Osteocyte (in vitro differentiated cells): ENCODE measurements around the gene ACTR1A. TPM values are rescaled to one million over a fixed set of nuclear protein-coding genes. Genes with fewer than 3 reads are reported as not detected.

ENCODE experiments used
- DNase-seq: peaks from one replicate; pipeline ENCODE4 v3.0.0; 2021; ENCODE audit warnings: mixed read lengths; ENCODE audit not compliant: unreplicated experiment; ENCODE audit errors: extremely low spot score
- H3K27ac Mint-ChIP-seq: one replicate; pipeline ENCODE4 v1.8.0; 2021; ENCODE audit warnings: mild to moderate bottlenecking, mixed read lengths; ENCODE audit not compliant: unreplicated experiment
- H3K27me3 Mint-ChIP-seq: one replicate; pipeline ENCODE4 v1.8.0; 2021; ENCODE audit warnings: mixed read lengths; ENCODE audit not compliant: unreplicated experiment
- H3K36me3 Mint-ChIP-seq: one replicate; pipeline ENCODE4 v1.8.0; 2021; ENCODE audit warnings: mixed read lengths; ENCODE audit not compliant: unreplicated experiment
- H3K4me1 Mint-ChIP-seq: one replicate; pipeline ENCODE4 v1.8.0; 2021; ENCODE audit warnings: mixed read lengths; ENCODE audit not compliant: unreplicated experiment
- H3K4me3 Mint-ChIP-seq: one replicate; pipeline ENCODE4 v1.8.0; 2021; ENCODE audit warnings: mild to moderate bottlenecking, moderate library complexity, mixed read lengths; ENCODE audit not compliant: unreplicated experiment
- H3K9me3 Mint-ChIP-seq: one replicate; pipeline ENCODE4 v1.8.0; 2021; ENCODE audit warnings: mixed read lengths; ENCODE audit not compliant: unreplicated experiment
- CTCF ChIP-seq: fragments of 200-600 bp; sonication (generic); IDR thresholded peaks from 2 replicates; pipeline ENCODE4 v1.5.0; 2021; ENCODE audit warnings: antibody characterized with exemption, mild to moderate bottlenecking, moderate library complexity
- total RNA-seq: library from RNA; stranded (reverse); gene quantifications from 2 replicates; pipeline ENCODE4 v1.2.1, GENCODE V29; 2021

The ACTR1A gene
- total RNA-seq, 1 donor from 2014 or later: 123 TPM

GRCh38 chr10:102475451-102476040 is 27.0 kb downstream of the ACTR1A start:
- peaks cover 4% of the 10 kb centered on the region for H3K36me3 Mint-ChIP-seq
- TF ChIP-seq CTCF: no peak
- H3K27ac Mint-ChIP-seq: no peak overlapping the region
- no peak overlapping the region for H3K4me3 Mint-ChIP-seq
- no peak for DNase-seq
- H3K9me3 Mint-ChIP-seq: no peaks in the 10 kb centered on the region
- H3K4me1 Mint-ChIP-seq: no peaks in the 10 kb centered on the region
- H3K27me3 Mint-ChIP-seq: no peaks in the 10 kb centered on the region

GRCh38 chr10:102473445-102474331 is 28.8 kb downstream of the ACTR1A start:
- Mint-ChIP-seq H3K4me1 (peaks cover 4% of the 10 kb centered on the region), H3K4me3 (no peak overlapping the region)
- DNase-seq: no peak

GRCh38 chr10:102470579-102471546 is 31.6 kb downstream of the ACTR1A start:
- H3K27me3 Mint-ChIP-seq: no peaks in the 10 kb centered on the region
- H3K4me1 Mint-ChIP-seq: peaks cover 5% of the 10 kb centered on the region
- H3K36me3 Mint-ChIP-seq: peaks cover 3% of the 10 kb centered on the region
- DNase-seq: no peak
- no peak overlapping the region for H3K27ac Mint-ChIP-seq
- no peak overlapping the region for H3K4me3 Mint-ChIP-seq
- no peak for TF ChIP-seq CTCF
- H3K9me3 Mint-ChIP-seq: no peaks in the 10 kb centered on the region

More at GRCh38 chr10:102473445-102474331, 28.8 kb downstream of the ACTR1A start:
- H3K27me3 Mint-ChIP-seq: no peaks in the 10 kb centered on the region
- peaks cover 3% of the 10 kb centered on the region for H3K36me3 Mint-ChIP-seq
- no peak overlapping the region for H3K27ac Mint-ChIP-seq
- no peak for TF ChIP-seq CTCF
- H3K9me3 Mint-ChIP-seq: no peaks in the 10 kb centered on the region

GRCh38 chr10:102468683-102469082 is 33.8 kb downstream of the ACTR1A start:
- TF ChIP-seq CTCF: no peak
- H3K4me3 Mint-ChIP-seq: no peak overlapping the region
- no peaks in the 10 kb centered on the region for H3K27me3 Mint-ChIP-seq
- no peak overlapping the region for H3K27ac Mint-ChIP-seq
- peaks cover 5% of the 10 kb centered on the region for H3K4me1 Mint-ChIP-seq
- no peaks in the 10 kb centered on the region for H3K9me3 Mint-ChIP-seq
- H3K36me3 Mint-ChIP-seq: no peaks in the 10 kb centered on the region
- DNase-seq: no peak
